Glomerular visceral epithelial cell (primary cell): Measurements from ENCODE around the gene TRIM37.

ENCODE experiments used
- DNase-seq: peaks from one replicate; pipeline ENCODE4 v3.0.0-alpha.2; 2016; ENCODE audit errors: extremely low spot score

Gene TRIM37

DNA sequence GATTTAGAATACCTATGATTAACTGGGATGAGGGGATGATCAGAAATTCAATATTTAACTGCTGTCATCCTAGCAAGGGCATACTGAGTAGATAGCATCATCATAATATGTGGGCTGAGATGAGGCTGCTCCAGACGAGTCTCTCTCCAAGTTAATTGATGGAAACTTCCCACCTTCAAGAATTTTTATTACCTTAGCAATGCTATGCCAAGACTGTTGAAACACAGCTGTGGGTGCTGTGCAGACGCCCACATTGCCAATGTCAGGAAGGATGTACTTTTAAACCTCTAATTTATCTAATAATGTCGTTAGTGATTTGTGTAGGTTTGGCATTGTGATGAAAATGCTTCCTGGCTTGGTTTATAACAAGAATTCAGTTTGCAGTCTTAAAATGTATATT lies 170.4 kb downstream of the TRIM37 start:
- no peak for DNase-seq

DNA sequence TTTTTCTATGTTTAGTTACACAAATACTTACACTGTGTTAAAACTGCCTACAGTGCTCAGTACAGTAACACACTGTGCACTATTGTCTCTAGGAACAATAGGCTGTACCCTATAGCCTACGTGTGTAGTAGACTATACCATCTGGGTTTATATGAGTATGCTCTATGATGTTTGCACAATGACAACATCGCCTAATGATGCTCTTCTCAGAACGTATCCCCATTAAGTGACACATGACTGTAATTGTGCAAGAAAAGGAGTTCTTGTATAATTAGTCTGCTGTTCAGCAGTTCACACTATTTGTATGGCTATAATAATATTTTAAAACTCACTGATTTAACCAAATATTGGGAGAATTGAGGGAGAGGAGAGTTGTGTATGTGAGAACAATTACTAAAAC lies 173.7 kb downstream of the TRIM37 start:
- DNase-seq: no peak
